Bone marrow (tissue), 2 donors: ENCODE results near the gene PCED1B.
"Not testable (repeated sequence)": the region's sequence is repeated elsewhere in the genome, so short reads cannot be mapped to it uniquely, and the experiment has no call there.

Source experiments
- DNase-seq, 2 donors: peaks; one replicate each; lab custom pipeline; 2025; lab: John Stamatoyannopoulos, UW

The PCED1B gene

GRCh38 chr12:47166365-47166764 lies 86.9 kb downstream of the PCED1B start:
- no peak for DNase-seq

- not testable (repeated sequence) for DNase-seq
These were observed 90.9 kb downstream of the PCED1B start for GRCh38 chr12:47170281-47170680.

- no peak for DNase-seq
These were observed 98.6 kb downstream of the PCED1B start for GRCh38 chr12:47178014-47178413.

- not testable (repeated sequence) for DNase-seq
These were observed 102.9 kb downstream of the PCED1B start for GRCh38 chr12:47182164-47182938.

GRCh38 chr12:47184229-47184628 lies 104.8 kb downstream of the PCED1B start:
- DNase-seq = no peak

GRCh38 chr12:47184813-47185212 lies 105.4 kb downstream of the PCED1B start:
- DNase-seq = no peak

- no peak for DNase-seq
These were observed 106.8 kb downstream of the PCED1B start for GRCh38 chr12:47186246-47186645.

- no peak for DNase-seq
These were observed 109.4 kb downstream of the PCED1B start for GRCh38 chr12:47188576-47189441.

- DNase-seq = no peak
These were observed 110.3 kb downstream of the PCED1B start for GRCh38 chr12:47189728-47190127.

- DNase-seq = no peak
These were observed 110.9 kb downstream of the PCED1B start for GRCh38 chr12:47190271-47190750.

- no peak for DNase-seq
These were observed 111.5 kb downstream of the PCED1B start for GRCh38 chr12:47190905-47191304.

- no peak for DNase-seq
These were observed 112.6 kb downstream of the PCED1B start for GRCh38 chr12:47192051-47192450.

GRCh38 chr12:47193066-47193465 lies 113.6 kb downstream of the PCED1B start:
- no peak for DNase-seq

GRCh38 chr12:47194501-47194900 lies 115.1 kb downstream of the PCED1B start:
- no peak for DNase-seq

- DNase-seq = no peak
These were observed 121.0 kb downstream of the PCED1B start for GRCh38 chr12:47200446-47200845.

- DNase-seq = not testable (repeated sequence)
These were observed 121.8 kb downstream of the PCED1B start for GRCh38 chr12:47201190-47201589.

GRCh38 chr12:47202176-47202575 lies 122.8 kb downstream of the PCED1B start:
- DNase-seq = no peak

- DNase-seq = no peak
These were observed 126.4 kb downstream of the PCED1B start for GRCh38 chr12:47205532-47206449.

- DNase-seq = no peak
These were observed 127.3 kb downstream of the PCED1B start for GRCh38 chr12:47206450-47207339.

- peak in 1 of 2 donors; percentile 84 for DNase-seq
These were observed 127.9 kb downstream of the PCED1B start for GRCh38 chr12:47207340-47207717.

- peak in 1 of 2 donors; percentile 54 for DNase-seq
These were observed 128.4 kb downstream of the PCED1B start for GRCh38 chr12:47207829-47208248.
